A673 (cell line): ENCODE data around the gene ABCA12. TPM values are rescaled to one million over a fixed set of nuclear protein-coding genes. Genes with fewer than 3 reads are reported as not detected.

Experiments used
- BruUV-seq: library from RNA; stranded (reverse); fragments of 400-500 nt; replicated peaks from 2 replicates; lab custom pipeline; 2021; lab: Mats Ljungman, UMichigan
- CTCF ChIA-PET: fragments of 300-600 bp; sonication (Branson Sonifier 250); formaldehyde crosslinking; loops from one replicate; lab custom pipeline; 2022; ENCODE audit warnings: antibody characterized with exemption; lab: Charles Lee
- POLR2A ChIA-PET: fragments of 300-600 bp; sonication (Branson Sonifier 250); formaldehyde crosslinking; loops from one replicate; lab custom pipeline; 2022; ENCODE audit warnings: antibody characterized with exemption; ENCODE audit not compliant: low non-redundant PET; lab: Charles Lee
- DNase-seq: peaks from one replicate; pipeline ENCODE4 v3.0.0-alpha.2; 2015; ENCODE audit warnings: low spot score
- H3K27ac ChIP-seq: fragments of 200-600 bp; sonication (generic); 2 replicates; pipeline ENCODE4 v1.5.1; 2016; ENCODE audit warnings: mixed run types, low read depth, mild to moderate bottlenecking, mixed read lengths, antibody characterized with exemption, low read length; ENCODE audit not compliant: poor library complexity, severe bottlenecking
- H3K27me3 ChIP-seq: fragments of 200-600 bp; sonication (generic); replicated peaks from 2 replicates; pipeline ENCODE4 v1.6.1; 2017; ENCODE audit warnings: mixed run types, low read depth, mild to moderate bottlenecking, mixed read lengths, antibody characterized with exemption, low read length; ENCODE audit not compliant: insufficient read depth, poor library complexity
- H3K36me3 ChIP-seq: fragments of 200-600 bp; sonication (generic); 2 replicates; pipeline ENCODE4 v1.6.1; 2016; ENCODE audit warnings: mixed run types, mild to moderate bottlenecking, mixed read lengths, antibody characterized with exemption, low read length; ENCODE audit not compliant: insufficient read depth, poor library complexity, severe bottlenecking
- H3K4me1 ChIP-seq: fragments of 200-600 bp; sonication (generic); 2 replicates; pipeline ENCODE4 v1.6.1; 2017; ENCODE audit warnings: mixed run types, mild to moderate bottlenecking, mixed read lengths, antibody characterized with exemption, low read length; ENCODE audit not compliant: insufficient read depth, poor library complexity, severe bottlenecking
- H3K4me3 ChIP-seq: fragments of 200-600 bp; sonication (generic); 2 replicates; pipeline ENCODE4 v1.5.1; 2016; ENCODE audit warnings: low read depth, mixed run types, mild to moderate bottlenecking, mixed read lengths, low read length; ENCODE audit not compliant: poor library complexity, severe bottlenecking
- H3K9me3 ChIP-seq: fragments of 200-600 bp; sonication (generic); 2 replicates; pipeline ENCODE4 v1.6.1; 2016; ENCODE audit warnings: mixed run types, low read depth, mild to moderate bottlenecking, mixed read lengths, antibody characterized with exemption, low read length; ENCODE audit not compliant: poor library complexity, severe bottlenecking
- CTCF ChIP-seq: fragments of 300-800, 200-600 bp; sonication (generic); conservative IDR thresholded peaks from 2 replicates; pipeline ENCODE4 v1.5.1; 2017; ENCODE audit warnings: low read depth, mild to moderate bottlenecking, antibody characterized with exemption, low read length, moderate library complexity, mixed read lengths
- EZH2 ChIP-seq: fragments of 200-600 bp; sonication (generic); IDR thresholded peaks from 2 replicates; pipeline ENCODE4 v1.6.1; 2017; ENCODE audit warnings: borderline replicate concordance, low read depth, mild to moderate bottlenecking, mixed read lengths, antibody characterized with exemption, low read length; ENCODE audit not compliant: poor library complexity, severe bottlenecking
- intact Hi-C: fragments of 100-400 bp; cut with micrococcal nuclease; formaldehyde crosslinking; loops from one replicate; pipeline ENCODE4 v1.10.0; 2022; ENCODE audit not compliant: unreplicated experiment
- total RNA-seq: library from RNA; stranded (reverse); gene quantifications from 2 replicates; pipeline ENCODE4 v1.2.3, GENCODE V29; 2021

The ABCA12 gene
- total RNA-seq, 1 experiment from 2014 or later, result not detected

GRCh38 chr2:215052404-215052803, 86.0 kb downstream of the ABCA12 start:
- no peak overlapping the region for H3K27ac ChIP-seq
- no TSS peak for BruUV-seq
- POLR2A ChIA-PET, result no interaction called here

GRCh38 chr2:215049341-215049740, 89.1 kb downstream of the ABCA12 start:
- no peaks in the 10 kb centered on the region for H3K36me3 ChIP-seq
- H3K27ac ChIP-seq, result no peak overlapping the region
- H3K4me3 ChIP-seq, result no peak overlapping the region
- ChIA-PET POLR2A (no interaction called here), CTCF (no interaction called here)
- no TSS peak for BruUV-seq
- TF ChIP-seq CTCF (no peak), EZH2 (no peak)
- no peak for DNase-seq
- H3K4me1 ChIP-seq, result no peaks in the 10 kb centered on the region
- H3K27me3 ChIP-seq, result no peaks in the 10 kb centered on the region
- no peaks in the 10 kb centered on the region for H3K9me3 ChIP-seq
- intact Hi-C loops, result no loop called here

More at GRCh38 chr2:215052404-215052803, 86.0 kb downstream of the ABCA12 start:
- Histone ChIP-seq H3K9me3 (no peaks in the 10 kb centered on the region), H3K36me3 (no peaks in the 10 kb centered on the region), H3K4me3 (no peak overlapping the region), H3K4me1 (no peaks in the 10 kb centered on the region), H3K27me3 (no peaks in the 10 kb centered on the region)
- no peak for DNase-seq
- TF ChIP-seq EZH2 (no peak), CTCF (no peak)
- intact Hi-C loops, result no loop called here
- CTCF ChIA-PET, result no interaction called here

GRCh38 chr2:215038421-215038820, 100.0 kb downstream of the ABCA12 start:
- intact Hi-C loops, result no loop called here
- Histone ChIP-seq H3K27me3 (no peaks in the 10 kb centered on the region), H3K9me3 (no peaks in the 10 kb centered on the region), H3K36me3 (no peaks in the 10 kb centered on the region), H3K4me3 (no peak overlapping the region), H3K4me1 (no peaks in the 10 kb centered on the region), H3K27ac (no peak overlapping the region)
- no peak for DNase-seq
- BruUV-seq, result no TSS peak
- POLR2A ChIA-PET, result no interaction called here
- CTCF ChIA-PET, result no interaction called here
- TF ChIP-seq CTCF (no peak), EZH2 (no peak)
